Common myeloid progenitor, CD34-positive (primary cell): ENCODE results near the gene EFNB2.

Source experiments
- CTCF ChIA-PET: fragments of 350-600 bp; sonication (Branson Sonifier 250); formaldehyde crosslinking; loops from one replicate; lab custom pipeline; 2021; ENCODE audit warnings: antibody characterized with exemption; lab: Charles Lee
- POLR2A ChIA-PET: fragments of 350-600 bp; sonication (Branson Sonifier 250); formaldehyde crosslinking; loops from one replicate; lab custom pipeline; 2021; ENCODE audit warnings: antibody characterized with exemption; lab: Charles Lee
- DNase-seq, 3 donors: peaks; one replicate each; pipeline versions ENCODE4 v3.0.0 to v3.0.0-alpha.2; 2013
- H3K27ac ChIP-seq, 2 experiments: 1 replicate in 1 of 2; 2 replicates in 1 of 2; pipeline ENCODE4 v1.7.0; 2013; ENCODE audit warnings: inconsistent platforms in 2 of 2, low read length in 2 of 2, mild to moderate bottlenecking in 2 of 2, low read depth in 1 of 2, moderate library complexity in 1 of 2; ENCODE audit not compliant: severe bottlenecking in 2 of 2, insufficient read depth in 1 of 2, poor library complexity in 1 of 2
- H3K27me3 ChIP-seq, 5 experiments: replicated peaks in 2 of 5; 1 replicate in 3 of 5; 2 replicates in 2 of 5; pipeline versions ENCODE4 v1.6.1 to v1.7.0; 2013; ENCODE audit warnings: low read length in 4 of 5, mild to moderate bottlenecking in 2 of 5, moderate library complexity in 2 of 5, inconsistent platforms in 1 of 5; ENCODE audit not compliant: insufficient read depth in 5 of 5, control insufficient read depth in 4 of 5
- H3K36me3 ChIP-seq, 4 experiments: 1 replicate in 2 of 4; 2 replicates in 2 of 4; pipeline versions ENCODE4 v1.6.1 to v1.7.0; 2013; ENCODE audit warnings: low read length in 3 of 4, control low read depth in 1 of 4, mild to moderate bottlenecking in 1 of 4; ENCODE audit not compliant: control insufficient read depth in 4 of 4, insufficient read depth in 4 of 4
- H3K4me1 ChIP-seq, 4 experiments: 1 replicate in 3 of 4; 2 replicates in 1 of 4; pipeline versions ENCODE4 v1.6.1 to v1.7.1; 2013; ENCODE audit warnings: low read length in 3 of 4, mild to moderate bottlenecking in 3 of 4, control low read depth in 1 of 4, inconsistent platforms in 1 of 4, moderate library complexity in 1 of 4; ENCODE audit not compliant: control insufficient read depth in 4 of 4, insufficient read depth in 4 of 4; ENCODE audit errors: control extremely low read depth in 1 of 4
- H3K4me3 ChIP-seq, 7 experiments: 1 replicate in 4 of 7; 2 replicates in 3 of 7; pipeline versions ENCODE4 v1.5.1 to v1.7.0; 2013; ENCODE audit warnings: mild to moderate bottlenecking in 7 of 7, low read length in 6 of 7, moderate library complexity in 6 of 7, inconsistent platforms in 2 of 7, low read depth in 2 of 7, control low read depth in 1 of 7; ENCODE audit not compliant: insufficient read depth in 4 of 7, control insufficient read depth in 1 of 7; ENCODE audit errors: extremely low read depth in 1 of 7
- H3K9me3 ChIP-seq, 5 experiments: 1 replicate in 4 of 5; 2 replicates in 1 of 5; pipeline versions ENCODE4 v1.6.1 to v1.7.1; 2013; ENCODE audit warnings: low read length in 4 of 5, mild to moderate bottlenecking in 2 of 5, inconsistent platforms in 1 of 5, low read depth in 1 of 5, moderate library complexity in 1 of 5; ENCODE audit not compliant: control insufficient read depth in 4 of 5, insufficient read depth in 2 of 5; ENCODE audit errors: control extremely low read depth in 1 of 5
- WGBS: methylation state at CpG from one replicate; pipeline ENCODE4 v1.1.5; 2013; ENCODE audit not compliant: insufficient coverage; 5-methylcytosine and 5-hydroxymethylcytosine counted together

The EFNB2 gene

GRCh38 chr13:106478116-106478515 is 57.3 kb downstream of the EFNB2 start:
- H3K36me3 ChIP-seq: no peaks in the 10 kb centered on the region
- H3K27ac ChIP-seq: no peak overlapping the region
- H3K4me3 ChIP-seq: no peak overlapping the region
- no peak for DNase-seq
- ChIA-PET POLR2A (no interaction called here), CTCF (no interaction called here)
- H3K4me1 ChIP-seq: peaks cover 6 to 21% (median 11%) of the 10 kb centered on the region in 4 experiments
- no peaks in the 10 kb centered on the region for H3K27me3 ChIP-seq
- peaks cover 0 to 3% (median 0%) of the 10 kb centered on the region in 5 experiments for H3K9me3 ChIP-seq
- WGBS: 93% methylated on average over 3 of the region's 7 CpGs

DNA sequence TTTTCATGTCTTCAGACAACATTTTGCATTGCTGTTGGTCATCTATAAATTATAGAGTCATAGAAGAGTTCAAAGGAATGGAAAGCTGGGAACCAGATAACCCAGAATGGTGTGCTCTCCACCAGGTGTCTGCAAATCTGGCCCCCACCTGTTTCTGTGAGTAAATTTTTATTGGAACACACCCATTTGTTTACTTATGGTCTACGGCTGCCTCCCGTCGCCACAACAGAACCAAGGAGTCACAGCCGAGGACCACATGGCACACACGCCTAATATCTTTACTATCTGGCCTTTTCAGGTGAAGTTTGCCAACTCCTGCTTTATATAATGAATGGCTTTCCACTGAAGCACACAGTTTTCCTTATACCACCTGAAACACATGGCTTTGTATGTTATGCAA is 58.2 kb downstream of the EFNB2 start:
- H3K27me3 ChIP-seq: no peaks in the 10 kb centered on the region
- no peak overlapping the region for H3K27ac ChIP-seq
- no peak for DNase-seq
- H3K4me1 ChIP-seq: peaks cover 6 to 20% (median 11%) of the 10 kb centered on the region in 4 experiments
- H3K36me3 ChIP-seq: no peaks in the 10 kb centered on the region
- POLR2A ChIA-PET: no interaction called here
- no peaks in the 10 kb centered on the region for H3K9me3 ChIP-seq
- WGBS: 97% methylated on average over 5 of the region's 5 CpGs
- CTCF ChIA-PET: no interaction called here
- no peak overlapping the region for H3K4me3 ChIP-seq

DNA sequence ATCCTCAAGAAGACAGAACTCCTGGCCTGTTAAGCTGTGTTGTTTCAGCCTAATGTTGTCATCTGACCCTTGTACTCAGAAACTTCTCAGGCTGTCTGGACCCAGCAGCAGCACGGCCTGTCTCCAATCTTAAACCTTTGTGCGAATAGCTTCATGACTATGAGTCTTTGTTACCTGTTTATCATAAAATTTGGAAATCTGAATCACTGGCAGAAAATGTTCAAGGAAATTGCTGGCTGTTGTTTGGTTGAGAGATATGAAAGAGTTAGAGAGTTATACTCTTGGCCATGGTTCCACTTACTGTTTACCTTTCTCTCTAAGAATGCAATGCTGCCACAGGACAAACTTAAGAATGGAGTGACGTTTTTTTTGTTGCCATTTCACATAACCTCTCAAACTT is 59.6 kb downstream of the EFNB2 start:
- Histone ChIP-seq H3K9me3 (no peaks in the 10 kb centered on the region), H3K27ac (no peak overlapping the region), H3K36me3 (no peaks in the 10 kb centered on the region), H3K4me1 (peaks cover 5 to 11% (median 8%) of the 10 kb centered on the region in 4 experiments), H3K4me3 (no peak overlapping the region), H3K27me3 (no peaks in the 10 kb centered on the region)
- no peak for DNase-seq
- WGBS: 100% methylated on average over 3 of the region's 3 CpGs
- POLR2A ChIA-PET: no interaction called here
- CTCF ChIA-PET: no interaction called here

DNA sequence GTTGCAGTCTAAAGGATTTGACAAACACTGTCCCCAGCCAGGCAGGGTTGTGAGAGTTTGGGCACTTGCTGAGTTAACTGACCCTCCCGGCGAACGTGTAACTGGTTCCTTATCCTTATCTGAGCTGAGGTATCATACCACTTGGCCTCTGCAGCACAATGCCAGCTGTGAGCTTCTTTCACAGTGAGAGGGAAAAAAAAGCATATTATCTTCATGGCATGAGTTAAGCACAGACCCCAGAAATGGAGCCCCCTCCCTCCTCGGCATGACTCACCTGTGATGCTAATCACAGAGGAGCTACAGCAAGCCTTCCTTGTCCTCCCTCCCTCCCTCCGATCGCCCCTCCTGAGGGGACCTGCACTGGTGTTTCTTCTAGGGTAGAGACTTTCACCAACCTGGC is 60.5 kb downstream of the EFNB2 start:
- ChIA-PET CTCF (interaction anchor here (0.9 to 1.1 kb wide), 2 partner anchors 13 to 35 kb away, joined by 3 to 4 read pairs; no protein-coding TSS in a partner anchor), POLR2A (no interaction called here)
- Histone ChIP-seq H3K9me3 (no peaks in the 10 kb centered on the region), H3K4me1 (peaks cover 0 to 2% (median under 1%) of the 10 kb centered on the region in 4 experiments), H3K27me3 (no peaks in the 10 kb centered on the region), H3K27ac (no peak overlapping the region), H3K36me3 (no peaks in the 10 kb centered on the region), H3K4me3 (no peak overlapping the region)
- DNase-seq: no peak
- 75% methylated on average over 5 of the region's 6 CpGs for WGBS

DNA sequence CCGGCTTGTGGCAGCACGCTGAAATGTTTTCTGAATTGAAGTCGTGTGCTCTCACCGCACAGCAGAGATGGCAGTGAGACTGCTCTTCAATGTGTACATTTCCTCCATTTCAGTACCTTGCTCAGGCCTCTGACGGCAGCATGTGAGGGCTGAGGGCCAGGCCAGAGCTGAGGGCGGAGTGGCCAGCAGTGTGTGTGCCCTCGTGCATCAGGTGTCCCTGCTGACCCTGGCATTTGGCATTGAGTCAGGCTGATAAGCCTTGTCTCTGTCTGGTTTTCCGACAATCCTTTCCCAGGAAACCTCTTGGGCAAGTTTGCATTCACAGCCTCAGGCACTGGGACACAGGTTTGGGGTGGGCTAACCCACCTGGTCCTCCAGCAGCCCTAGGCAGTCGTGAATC is 62.3 kb downstream of the EFNB2 start:
- WGBS: over 99% methylated on average over 8 of the region's 9 CpGs
- Histone ChIP-seq H3K36me3 (no peaks in the 10 kb centered on the region), H3K9me3 (no peaks in the 10 kb centered on the region), H3K27ac (no peak overlapping the region), H3K27me3 (no peaks in the 10 kb centered on the region), H3K4me3 (no peak overlapping the region), H3K4me1 (no peaks in the 10 kb centered on the region)
- no peak for DNase-seq
- POLR2A ChIA-PET: no interaction called here
- CTCF ChIA-PET: no interaction called here

- WGBS: 96% methylated on average over 4 of the region's 4 CpGs
- no peaks in the 10 kb centered on the region for H3K36me3 ChIP-seq
- no peak for DNase-seq
- no peak overlapping the region for H3K4me3 ChIP-seq
- ChIA-PET POLR2A (no interaction called here), CTCF (no interaction called here)
- H3K27me3 ChIP-seq: no peaks in the 10 kb centered on the region
- no peaks in the 10 kb centered on the region for H3K9me3 ChIP-seq
- no peak overlapping the region for H3K27ac ChIP-seq
- H3K4me1 ChIP-seq: no peaks in the 10 kb centered on the region
These were observed 62.8 kb downstream of the EFNB2 start for GRCh38 chr13:106472621-106473020.

- Histone ChIP-seq H3K4me1 (no peaks in the 10 kb centered on the region), H3K9me3 (no peaks in the 10 kb centered on the region), H3K36me3 (no peaks in the 10 kb centered on the region), H3K27me3 (no peaks in the 10 kb centered on the region), H3K4me3 (no peak overlapping the region), H3K27ac (no peak overlapping the region)
- 87% methylated on average over 16 of the region's 16 CpGs for WGBS
- ChIA-PET POLR2A (no interaction called here), CTCF (no interaction called here)
- no peak for DNase-seq
These were observed 63.4 kb downstream of the EFNB2 start for GRCh38 chr13:106471957-106472543.
